Osteocyte (in vitro differentiated cells): ENCODE data around the gene HPCAL1. TPM values are rescaled to one million over a fixed set of nuclear protein-coding genes. Genes with fewer than 3 reads are reported as not detected.

Experiments
- DNase-seq: peaks from one replicate; pipeline ENCODE4 v3.0.0; 2021; ENCODE audit warnings: mixed read lengths; ENCODE audit not compliant: unreplicated experiment; ENCODE audit errors: extremely low spot score
- H3K27ac Mint-ChIP-seq: one replicate; pipeline ENCODE4 v1.8.0; 2021; ENCODE audit warnings: mild to moderate bottlenecking, mixed read lengths; ENCODE audit not compliant: unreplicated experiment
- H3K27me3 Mint-ChIP-seq: one replicate; pipeline ENCODE4 v1.8.0; 2021; ENCODE audit warnings: mixed read lengths; ENCODE audit not compliant: unreplicated experiment
- H3K36me3 Mint-ChIP-seq: one replicate; pipeline ENCODE4 v1.8.0; 2021; ENCODE audit warnings: mixed read lengths; ENCODE audit not compliant: unreplicated experiment
- H3K4me1 Mint-ChIP-seq: one replicate; pipeline ENCODE4 v1.8.0; 2021; ENCODE audit warnings: mixed read lengths; ENCODE audit not compliant: unreplicated experiment
- H3K4me3 Mint-ChIP-seq: one replicate; pipeline ENCODE4 v1.8.0; 2021; ENCODE audit warnings: mild to moderate bottlenecking, moderate library complexity, mixed read lengths; ENCODE audit not compliant: unreplicated experiment
- H3K9me3 Mint-ChIP-seq: one replicate; pipeline ENCODE4 v1.8.0; 2021; ENCODE audit warnings: mixed read lengths; ENCODE audit not compliant: unreplicated experiment
- CTCF ChIP-seq: fragments of 200-600 bp; sonication (generic); IDR thresholded peaks from 2 replicates; pipeline ENCODE4 v1.5.0; 2021; ENCODE audit warnings: antibody characterized with exemption, mild to moderate bottlenecking, moderate library complexity
- total RNA-seq: library from RNA; stranded (reverse); gene quantifications from 2 replicates; pipeline ENCODE4 v1.2.1, GENCODE V29; 2021

The HPCAL1 gene
- total RNA-seq, 1 donor from 2014 or later = 56.8 TPM

GRCh38 chr2:10329880-10330699 lies 27.4 kb downstream of the HPCAL1 start:
- no peak for TF ChIP-seq CTCF
- peak overlapping the region; percentile 94 for H3K27ac Mint-ChIP-seq
- peaks cover 69% of the 10 kb centered on the region for H3K4me1 Mint-ChIP-seq
- no peaks in the 10 kb centered on the region for H3K27me3 Mint-ChIP-seq
- DNase-seq = no peak
- H3K4me3 Mint-ChIP-seq = peak overlapping the region; percentile 45
- no peaks in the 10 kb centered on the region for H3K9me3 Mint-ChIP-seq
- no peaks in the 10 kb centered on the region for H3K36me3 Mint-ChIP-seq

- no peaks in the 10 kb centered on the region for H3K9me3 Mint-ChIP-seq
- no peak for DNase-seq
- H3K36me3 Mint-ChIP-seq = no peaks in the 10 kb centered on the region
- peak overlapping the region; percentile 94 for H3K27ac Mint-ChIP-seq
- no peaks in the 10 kb centered on the region for H3K27me3 Mint-ChIP-seq
- H3K4me3 Mint-ChIP-seq = peak overlapping the region; percentile 45
- no peak for TF ChIP-seq CTCF
- H3K4me1 Mint-ChIP-seq = peaks cover 66% of the 10 kb centered on the region
Observed at GRCh38 chr2:10330700-10331026, 28.0 kb downstream of the HPCAL1 start.

- peaks cover 64% of the 10 kb centered on the region for H3K4me1 Mint-ChIP-seq
Observed at GRCh38 chr2:10331027-10331701, 28.5 kb downstream of the HPCAL1 start.

GRCh38 chr2:10331702-10332401 lies 29.1 kb downstream of the HPCAL1 start:
- peaks cover 63% of the 10 kb centered on the region for H3K4me1 Mint-ChIP-seq
- H3K27me3 Mint-ChIP-seq = no peaks in the 10 kb centered on the region
- H3K4me3 Mint-ChIP-seq = no peak overlapping the region
- no peak for DNase-seq
- H3K9me3 Mint-ChIP-seq = no peaks in the 10 kb centered on the region
- TF ChIP-seq CTCF = no peak
- peak overlapping the region; percentile 94 for H3K27ac Mint-ChIP-seq
- H3K36me3 Mint-ChIP-seq = no peaks in the 10 kb centered on the region

More at GRCh38 chr2:10331027-10331701, 28.5 kb downstream of the HPCAL1 start:
- Mint-ChIP-seq H3K36me3 (no peaks in the 10 kb centered on the region), H3K4me3 (peak overlapping the region; percentile 26), H3K27ac (peak overlapping the region; percentile 94), H3K9me3 (no peaks in the 10 kb centered on the region), H3K27me3 (no peaks in the 10 kb centered on the region)
- DNase-seq = no peak
- no peak for TF ChIP-seq CTCF
